Transverse colon (tissue), 4 donors: ENCODE results near the gene CYTIP. TPM values are rescaled to one million over a fixed set of nuclear protein-coding genes. Genes with fewer than 3 reads are reported as not detected.

ENCODE experiments used
- DNase-seq: peaks from one replicate; pipeline ENCODE4 v3.0.0-alpha.2; 2019
- H3K27ac ChIP-seq, 4 donors: fragments of 200-600 bp; sonication (generic); 2 replicates each; pipeline ENCODE4 v1.5.1; 2016 to 2018; ENCODE audit warnings: inconsistent platforms in 4 of 4
- H3K27me3 ChIP-seq: fragments of 200-600 bp; sonication (generic); 2 replicates; pipeline ENCODE4 v1.5.1; 2017; ENCODE audit warnings: inconsistent platforms
- H3K36me3 ChIP-seq, 4 donors: fragments of 200-600 bp; sonication (generic); 2 replicates each; pipeline ENCODE4 v1.5.1; 2017 to 2019; ENCODE audit warnings: inconsistent platforms in 4 of 4
- H3K4me1 ChIP-seq, 4 donors: fragments of 200-600 bp; sonication (generic); 2 replicates each; pipeline ENCODE4 v1.5.1; 2017 to 2020; ENCODE audit warnings: inconsistent platforms in 4 of 4
- H3K4me3 ChIP-seq, 4 donors: fragments of 200-600 bp; sonication (generic); 1 replicate in 1 of 4; 2 replicates in 3 of 4; pipeline versions ENCODE4 v1.5.1 to v1.6.1; 2017 to 2019; ENCODE audit warnings: inconsistent platforms in 4 of 4
- H3K9me3 ChIP-seq, 2 donors: fragments of 200-600 bp; sonication (generic); 2 replicates each; pipeline ENCODE4 v1.5.1; 2017 to 2019; ENCODE audit warnings: inconsistent platforms in 2 of 2
- EP300 ChIP-seq: sonication (generic); formaldehyde crosslinking; IDR thresholded peaks from one replicate; pipeline ENCODE4 v1.6.1; 2017; ENCODE audit warnings: antibody characterized with exemption, low read depth
- POLR2A ChIP-seq: fragments of 450-650 bp; IDR thresholded peaks from one replicate; pipeline ENCODE4 v1.6.1; 2016; ENCODE audit warnings: antibody characterized with exemption, mild to moderate bottlenecking, moderate library complexity
- POLR2AphosphoS5 ChIP-seq, 3 donors: sonication (generic); formaldehyde crosslinking; IDR thresholded peaks; one replicate each; pipeline ENCODE4 v1.6.1; 2016; ENCODE audit warnings: antibody characterized with exemption in 3 of 3
- WGBS, 2 donors: methylation state at CpG; one replicate each; pipeline ENCODE4 v1.1.5; 2018; ENCODE audit warnings: low coverage in 1 of 2; 5-methylcytosine and 5-hydroxymethylcytosine counted together
- in situ Hi-C, 4 donors: fragments of 200-750 bp; cut with MboI; loops; one replicate each; pipeline versions ENCODE4 v1.15.0 to v1.15.1; 2017; ENCODE audit warnings: low sequenced_read_pairs in 3 of 4, low pct_ligation_motif_present in 1 of 4, low pct_unique_long_range_greater_than_20kb in 1 of 4
- intact Hi-C: fragments of 100-400 bp; cut with DNase I; formaldehyde crosslinking; loops from one replicate; pipeline ENCODE4 v1.15.1; 2023; ENCODE audit warnings: low total_unique reads
- total RNA-seq, 4 donors: library from RNA; depleted of rRNA; stranded (reverse); fragments of >200 nt; gene quantifications; one replicate each; pipeline ENCODE4 v1.1.0, GENCODE V29; 2016
- TF ChIP-seq, protein P1 (sequence below), 5 experiments: fragments of 200-600 bp in 3 of 5; fragments of 450-650 bp in 2 of 5; sonication (generic) in 3 of 5; IDR thresholded peaks; 1 replicate in 2 of 5; 2 replicates in 3 of 5; pipeline ENCODE4 v1.5.1; 2016 to 2017; ENCODE audit warnings: antibody characterized with exemption in 5 of 5, inconsistent platforms in 3 of 5, mild to moderate bottlenecking in 2 of 5, moderate library complexity in 1 of 5

The CYTIP gene
- total RNA-seq, 4 donors from 2014 or later: 4.6 to 25.1 (median 5.8) TPM

DNA sequence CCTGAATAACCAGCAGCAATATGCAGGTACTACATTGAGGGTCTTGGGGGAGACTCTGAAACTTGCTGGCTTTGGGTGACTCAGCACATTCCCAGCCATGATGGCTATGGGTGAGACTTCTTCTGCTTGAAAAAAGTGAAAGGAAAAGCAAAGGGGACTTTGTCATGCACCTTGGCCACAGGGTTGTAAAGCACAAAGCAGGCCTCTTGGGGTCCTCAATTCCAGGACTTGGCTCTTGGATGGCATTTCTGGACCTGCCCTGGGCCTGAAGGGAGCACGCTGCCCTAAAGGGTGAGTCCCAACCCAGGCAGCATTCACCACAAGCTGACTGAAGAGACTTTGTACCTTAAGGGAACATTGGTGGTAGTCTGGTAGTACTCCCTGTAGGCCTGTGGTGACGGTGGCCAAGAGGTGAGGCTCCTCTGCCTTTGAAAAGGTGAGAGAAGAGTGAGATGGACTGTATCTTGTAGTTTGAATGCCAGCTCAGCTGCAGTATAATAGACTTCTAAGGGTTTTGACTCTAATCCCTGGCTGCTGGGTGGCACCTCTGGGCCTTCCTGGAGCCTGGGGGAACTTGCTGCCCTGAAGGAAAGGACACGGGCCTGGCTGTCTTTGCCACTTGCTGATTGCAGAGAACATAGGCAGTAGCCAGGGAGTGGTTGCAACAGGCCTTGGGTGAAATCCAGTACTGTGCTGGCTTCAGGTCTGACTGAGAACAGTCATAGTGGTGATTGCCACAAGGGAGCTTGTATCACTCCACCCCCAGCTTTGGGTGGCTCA is 36.5 kb upstream of the CYTIP start:
- Histone ChIP-seq H3K27ac (no peak overlapping the region), H3K9me3 (no peaks in the 10 kb centered on the region), H3K4me1 (no peaks in the 10 kb centered on the region), H3K4me3 (no peak overlapping the region), H3K36me3 (no peaks in the 10 kb centered on the region), H3K27me3 (no peaks in the 10 kb centered on the region)
- TF ChIP-seq POLR2A (no peak), POLR2AphosphoS5 (IDR thresholded peaks at IDR 0.05) (no peak), EP300 (no peak)
- TF ChIP-seq, protein P1, sequence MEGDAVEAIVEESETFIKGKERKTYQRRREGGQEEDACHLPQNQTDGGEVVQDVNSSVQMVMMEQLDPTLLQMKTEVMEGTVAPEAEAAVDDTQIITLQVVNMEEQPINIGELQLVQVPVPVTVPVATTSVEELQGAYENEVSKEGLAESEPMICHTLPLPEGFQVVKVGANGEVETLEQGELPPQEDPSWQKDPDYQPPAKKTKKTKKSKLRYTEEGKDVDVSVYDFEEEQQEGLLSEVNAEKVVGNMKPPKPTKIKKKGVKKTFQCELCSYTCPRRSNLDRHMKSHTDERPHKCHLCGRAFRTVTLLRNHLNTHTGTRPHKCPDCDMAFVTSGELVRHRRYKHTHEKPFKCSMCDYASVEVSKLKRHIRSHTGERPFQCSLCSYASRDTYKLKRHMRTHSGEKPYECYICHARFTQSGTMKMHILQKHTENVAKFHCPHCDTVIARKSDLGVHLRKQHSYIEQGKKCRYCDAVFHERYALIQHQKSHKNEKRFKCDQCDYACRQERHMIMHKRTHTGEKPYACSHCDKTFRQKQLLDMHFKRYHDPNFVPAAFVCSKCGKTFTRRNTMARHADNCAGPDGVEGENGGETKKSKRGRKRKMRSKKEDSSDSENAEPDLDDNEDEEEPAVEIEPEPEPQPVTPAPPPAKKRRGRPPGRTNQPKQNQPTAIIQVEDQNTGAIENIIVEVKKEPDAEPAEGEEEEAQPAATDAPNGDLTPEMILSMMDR (IDR thresholded peaks at IDR 0.05): no peak
- in situ Hi-C loops: loop anchor here (10.0 to 25.0 kb wide), 3 partner anchors 143 to 532 kb away; partner anchors contain the start of gene ERMN (in 1 of the 4)
- intact Hi-C loops: no loop called here
- 67% methylated on average over 3 of the region's 3 CpGs; no CpG with 5 or more reads in 1 of the 2 donors for WGBS, 2 donors
- peak; percentile 21 for DNase-seq

DNA sequence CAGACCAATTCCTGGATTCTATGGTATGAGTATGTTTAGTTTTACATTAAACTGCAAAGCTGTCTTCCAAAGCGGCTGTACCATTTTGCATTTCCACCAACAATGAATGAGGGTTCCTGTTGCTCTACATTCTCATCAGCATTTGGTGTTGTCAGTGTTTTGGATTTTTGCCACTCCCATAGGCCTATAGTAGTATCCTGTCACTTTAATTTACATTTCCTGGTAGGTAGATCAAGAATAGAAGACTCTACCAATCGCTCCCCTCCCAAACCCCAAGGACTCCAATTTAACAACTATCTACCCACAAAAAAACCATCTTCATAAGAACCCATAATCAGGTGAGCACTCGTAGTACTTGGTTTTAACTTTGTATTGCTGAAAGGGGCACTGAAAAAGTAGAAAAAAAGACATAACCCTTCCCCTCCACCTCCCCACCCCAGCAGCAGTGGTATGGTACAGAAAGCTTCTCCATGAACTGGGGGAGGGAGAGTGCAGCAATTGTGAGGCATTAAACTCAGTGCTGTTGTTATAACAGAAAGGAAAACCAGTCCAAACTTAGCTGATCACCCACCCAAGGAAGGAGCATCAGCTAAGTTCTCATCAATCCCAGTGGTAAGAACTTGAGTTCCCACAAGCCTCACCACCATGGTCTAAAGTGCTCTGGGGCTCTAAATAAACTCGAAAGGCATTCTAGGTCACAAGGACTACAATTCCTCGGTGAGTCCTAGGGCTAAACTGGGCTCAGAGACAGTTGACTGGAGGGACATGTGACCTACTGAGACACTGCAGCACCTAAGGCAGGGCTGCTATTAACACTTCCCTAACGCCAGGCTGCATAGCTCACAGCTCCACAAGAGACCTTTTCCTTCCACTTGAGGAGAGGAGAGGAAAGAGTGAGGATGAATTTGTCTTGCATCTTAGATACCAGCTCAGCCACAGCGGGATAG is 35.5 kb upstream of the CYTIP start:
- H3K9me3 ChIP-seq: no peaks in the 10 kb centered on the region
- in situ Hi-C loops: loop anchor here (10.0 to 25.0 kb wide), 3 partner anchors 142 to 533 kb away; partner anchors contain the start of gene ERMN (in 1 of the 4)

DNA sequence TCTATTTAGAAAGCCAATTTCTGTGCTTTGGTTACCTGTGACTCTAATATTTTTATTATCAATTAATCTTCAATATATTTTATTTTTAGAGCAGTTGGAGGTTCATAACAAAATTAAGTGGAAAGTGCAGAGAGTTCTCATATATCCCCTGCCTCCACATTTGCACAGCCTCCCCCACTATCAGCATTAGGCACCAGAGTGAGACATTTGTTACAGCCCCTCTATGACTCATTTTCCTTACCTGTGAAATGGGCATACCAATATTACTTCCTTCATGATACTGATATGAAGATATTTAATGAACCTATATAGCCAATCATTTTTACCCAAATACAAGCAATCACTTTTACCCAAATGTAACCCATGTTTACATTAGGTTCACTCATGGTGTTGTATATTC is 34.0 kb upstream of the CYTIP start:
- no peak overlapping the region for H3K27ac ChIP-seq
- no peaks in the 10 kb centered on the region for H3K36me3 ChIP-seq
- H3K9me3 ChIP-seq: no peaks in the 10 kb centered on the region
- H3K4me1 ChIP-seq: no peaks in the 10 kb centered on the region
- intact Hi-C loops: no loop called here
- TF ChIP-seq EP300 (no peak), POLR2AphosphoS5 (IDR thresholded peaks at IDR 0.05) (no peak), POLR2A (no peak)
- TF ChIP-seq, protein P1 (IDR thresholded peaks at IDR 0.05): no peak
- no peaks in the 10 kb centered on the region for H3K27me3 ChIP-seq
- in situ Hi-C loops: loop anchor here in 3 of 4 donors (25.0 kb wide), 2 partner anchors 141 to 534 kb away; partner anchors contain the start of gene ERMN (in 1 of the 3)
- DNase-seq: no peak
- no peak overlapping the region for H3K4me3 ChIP-seq

More for the DNA sequence above, 35.5 kb upstream of the CYTIP start:
- Histone ChIP-seq H3K36me3 (no peaks in the 10 kb centered on the region), H3K4me1 (no peaks in the 10 kb centered on the region), H3K27me3 (no peaks in the 10 kb centered on the region), H3K27ac (no peak overlapping the region), H3K4me3 (no peak overlapping the region)
- TF ChIP-seq, protein P1 (IDR thresholded peaks at IDR 0.05): no peak
- TF ChIP-seq POLR2A (no peak), POLR2AphosphoS5 (IDR thresholded peaks at IDR 0.05) (no peak), EP300 (no peak)
- 91 to 92% methylated on average over 4 to 7 of the region's 7 CpGs for WGBS, 2 donors
- intact Hi-C loops: no loop called here
- no peak for DNase-seq
